ENCODE results near the gene CRTC3. TPM values are rescaled to one million over a fixed set of nuclear protein-coding genes. Genes with fewer than 3 reads are reported as not detected.
"Not testable (repeated sequence)": the region's sequence is repeated elsewhere in the genome, so short reads cannot be mapped to it uniquely, and the experiment has no call there.

CRTC3 gene
- total RNA-seq, 2 experiments from 2014 or later: 90.7 to 92.4 TPM

DNA sequence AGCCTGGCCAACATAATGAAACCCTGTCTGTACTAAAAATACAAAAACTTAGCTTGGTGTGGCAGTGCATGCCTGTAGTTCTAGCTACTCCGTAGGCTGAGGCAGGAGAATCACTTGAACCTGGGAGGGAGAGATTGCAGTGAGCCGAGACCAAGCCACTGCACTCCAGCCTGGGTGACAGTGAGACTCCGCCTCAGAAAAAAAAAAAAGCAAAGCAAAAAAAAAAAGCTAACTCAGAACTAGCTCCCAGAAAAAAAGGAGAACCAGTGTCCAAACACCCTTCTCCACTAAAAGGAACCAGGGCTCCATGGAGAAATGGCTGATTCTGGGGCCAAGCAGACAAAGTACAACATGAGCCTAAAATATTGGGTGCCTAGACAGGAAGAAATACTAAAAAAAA, 16.7 kb upstream of the CRTC3 start:
- ChIA-PET CTCF (no interaction called here), POLR2A (interaction anchor here (0.7 kb wide), 1 partner anchor 61 kb away, joined by 5 read pairs; no protein-coding TSS in a partner anchor)

DNA sequence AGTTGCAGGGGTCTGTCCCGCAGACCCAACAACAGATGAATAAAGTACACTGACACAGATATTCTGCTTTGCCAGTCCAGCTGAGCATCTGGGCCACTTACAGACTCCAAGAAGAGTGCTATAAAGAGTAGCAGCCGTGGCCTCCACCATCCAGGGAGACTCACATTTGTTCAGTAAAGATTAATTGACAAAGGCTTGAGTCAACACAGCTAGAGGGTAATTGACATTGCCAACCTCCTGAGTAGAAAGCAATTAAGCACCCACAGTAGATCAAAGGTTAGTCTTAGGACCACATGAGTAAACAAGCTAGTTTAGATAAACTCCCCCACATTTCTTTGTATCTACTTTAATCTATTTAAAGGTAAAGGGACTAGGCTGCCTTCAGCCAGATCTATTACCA, 16.3 kb upstream of the CRTC3 start:
- H3K4me1 Mint-ChIP-seq (ENCODE audit: low read depth): peaks cover 15% of the 10 kb centered on the region
- ATAC-seq (ENCODE audit: poor library complexity) (no peak), DNase-seq (no peak)
- intact Hi-C loops (cut with DNase I, micrococcal nuclease): no loop called here
- Histone ChIP-seq H3K36me3 (ENCODE audit: insufficient read depth, low read length) (no peaks in the 10 kb centered on the region), H3K4me1 (ENCODE audit: insufficient read depth, low read length) (peaks cover 6% of the 10 kb centered on the region), H3K9me3 (ENCODE audit: control insufficient read depth in 1 of 2, insufficient read depth in 1 of 2, low read length in 2 of 2) (no peaks in the 10 kb centered on the region), H3K27ac (ENCODE audit: low read depth in 1 of 2, low read length in 2 of 2) (no peak overlapping the region), H3K27me3 (ENCODE audit: control insufficient read depth in 1 of 2, insufficient read depth in 2 of 2, low read length in 2 of 2) (no peaks in the 10 kb centered on the region), H3K4me3 (ENCODE audit: low read length) (no peak overlapping the region)
- no peaks in the 10 kb centered on the region for H3K27me3 Mint-ChIP-seq
- POLR2A ChIA-PET: no interaction called here
- no peak overlapping the region for H3K27ac Mint-ChIP-seq
- CTCF ChIA-PET: no interaction called here
- no peak overlapping the region for H3K4me3 Mint-ChIP-seq
- no peaks in the 10 kb centered on the region for H3K36me3 Mint-ChIP-seq (ENCODE audit: low read depth)
- no peaks in the 10 kb centered on the region for H3K9me3 Mint-ChIP-seq
- TF ChIP-seq, protein P1, sequence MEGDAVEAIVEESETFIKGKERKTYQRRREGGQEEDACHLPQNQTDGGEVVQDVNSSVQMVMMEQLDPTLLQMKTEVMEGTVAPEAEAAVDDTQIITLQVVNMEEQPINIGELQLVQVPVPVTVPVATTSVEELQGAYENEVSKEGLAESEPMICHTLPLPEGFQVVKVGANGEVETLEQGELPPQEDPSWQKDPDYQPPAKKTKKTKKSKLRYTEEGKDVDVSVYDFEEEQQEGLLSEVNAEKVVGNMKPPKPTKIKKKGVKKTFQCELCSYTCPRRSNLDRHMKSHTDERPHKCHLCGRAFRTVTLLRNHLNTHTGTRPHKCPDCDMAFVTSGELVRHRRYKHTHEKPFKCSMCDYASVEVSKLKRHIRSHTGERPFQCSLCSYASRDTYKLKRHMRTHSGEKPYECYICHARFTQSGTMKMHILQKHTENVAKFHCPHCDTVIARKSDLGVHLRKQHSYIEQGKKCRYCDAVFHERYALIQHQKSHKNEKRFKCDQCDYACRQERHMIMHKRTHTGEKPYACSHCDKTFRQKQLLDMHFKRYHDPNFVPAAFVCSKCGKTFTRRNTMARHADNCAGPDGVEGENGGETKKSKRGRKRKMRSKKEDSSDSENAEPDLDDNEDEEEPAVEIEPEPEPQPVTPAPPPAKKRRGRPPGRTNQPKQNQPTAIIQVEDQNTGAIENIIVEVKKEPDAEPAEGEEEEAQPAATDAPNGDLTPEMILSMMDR (IDR thresholded peaks at IDR 0.05): no peak

More for the DNA sequence above, 16.7 kb upstream of the CRTC3 start:
- intact Hi-C loops (cut with DNase I, micrococcal nuclease): no loop called here
- Mint-ChIP-seq H3K4me1 (ENCODE audit: low read depth) (peaks cover 15% of the 10 kb centered on the region), H3K9me3 (no peaks in the 10 kb centered on the region), H3K27ac (no peak overlapping the region), H3K36me3 (ENCODE audit: low read depth) (no peaks in the 10 kb centered on the region), H3K4me3 (no peak overlapping the region), H3K27me3 (no peaks in the 10 kb centered on the region)
- H3K36me3 ChIP-seq (ENCODE audit: insufficient read depth, low read length): no peaks in the 10 kb centered on the region
- peaks cover 6% of the 10 kb centered on the region for H3K4me1 ChIP-seq (ENCODE audit: insufficient read depth, low read length)
- no peak for ATAC-seq (ENCODE audit: poor library complexity)
- TF ChIP-seq, protein P1 (IDR thresholded peaks at IDR 0.05): no peak
- no peaks in the 10 kb centered on the region for H3K27me3 ChIP-seq (ENCODE audit: control insufficient read depth in 1 of 2, insufficient read depth in 2 of 2, low read length in 2 of 2)
- H3K9me3 ChIP-seq (ENCODE audit: control insufficient read depth in 1 of 2, insufficient read depth in 1 of 2, low read length in 2 of 2): no peaks in the 10 kb centered on the region
- DNase-seq: no peak
- H3K4me3 ChIP-seq (ENCODE audit: low read length): no peak overlapping the region
- H3K27ac ChIP-seq (ENCODE audit: low read depth in 1 of 2, low read length in 2 of 2): no peak overlapping the region

DNA sequence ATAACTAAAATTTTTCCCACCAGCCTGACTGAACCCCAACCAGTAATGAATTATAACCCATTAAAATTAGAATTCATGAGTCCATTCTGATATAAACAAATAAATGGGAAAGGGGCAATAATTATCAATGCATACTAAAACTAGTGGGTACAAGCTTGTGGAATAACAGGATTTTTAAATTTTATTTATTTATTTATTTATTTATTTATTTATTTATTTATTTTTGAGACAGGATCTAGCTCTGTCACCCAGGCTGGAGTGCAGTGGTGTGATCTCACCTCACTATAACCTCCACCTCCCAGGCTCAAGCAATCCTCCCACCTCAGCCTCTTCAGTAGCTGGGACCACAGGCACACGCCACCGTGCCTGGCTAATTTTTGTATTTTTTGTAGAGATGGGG, 15.8 kb upstream of the CRTC3 start:
- ATAC-seq (ENCODE audit: poor library complexity); H3K27me3 ChIP-seq (ENCODE audit: control insufficient read depth in 1 of 2, insufficient read depth in 2 of 2, low read length in 2 of 2); H3K4me3 ChIP-seq (ENCODE audit: low read length); H3K9me3 ChIP-seq (ENCODE audit: control insufficient read depth in 1 of 2, insufficient read depth in 1 of 2, low read length in 2 of 2); H3K36me3 Mint-ChIP-seq (ENCODE audit: low read depth); H3K27ac ChIP-seq (ENCODE audit: low read depth in 1 of 2, low read length in 2 of 2); CTCF ChIA-PET; H3K27ac Mint-ChIP-seq; DNase-seq; H3K4me3 Mint-ChIP-seq; intact Hi-C loops (cut with DNase I, micrococcal nuclease); H3K27me3 Mint-ChIP-seq; H3K9me3 Mint-ChIP-seq; H3K4me1 ChIP-seq (ENCODE audit: insufficient read depth, low read length); POLR2A ChIA-PET; H3K36me3 ChIP-seq (ENCODE audit: insufficient read depth, low read length): not testable (repeated sequence)
- peaks cover 15% of the 10 kb centered on the region for H3K4me1 Mint-ChIP-seq (ENCODE audit: low read depth)

DNA sequence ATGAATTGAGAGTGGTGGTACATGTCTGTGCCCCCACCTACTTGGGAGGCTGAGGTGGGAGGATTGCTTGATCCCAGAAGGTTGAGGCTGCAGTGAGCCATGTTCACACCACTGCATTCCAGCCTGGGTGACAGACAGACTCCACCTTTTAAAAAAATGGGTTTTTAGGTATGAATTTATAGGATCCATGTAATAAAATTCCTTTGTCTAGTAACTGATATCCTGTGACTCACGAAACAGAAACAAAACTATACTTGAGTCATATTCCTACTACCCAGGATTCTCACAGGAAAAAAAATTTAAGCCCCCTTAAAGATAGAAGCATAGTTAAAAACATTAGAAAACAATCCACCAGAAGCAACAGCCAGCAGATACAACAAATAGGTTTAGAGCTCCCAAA, 10.0 kb upstream of the CRTC3 start:
- no peaks in the 10 kb centered on the region for H3K36me3 ChIP-seq (ENCODE audit: insufficient read depth, low read length)
- ChIA-PET CTCF (no interaction called here), POLR2A (interaction anchor here (0.6 kb wide), 1 partner anchor 10 kb away, joined by 3 read pairs; no protein-coding TSS in a partner anchor)
- H3K4me3 ChIP-seq (ENCODE audit: low read length): no peak overlapping the region
- TF ChIP-seq, protein P1 (IDR thresholded peaks at IDR 0.05): no peak
- no peaks in the 10 kb centered on the region for H3K4me1 ChIP-seq (ENCODE audit: insufficient read depth, low read length)
- ATAC-seq (ENCODE audit: poor library complexity) (no peak), DNase-seq (no peak)
- Mint-ChIP-seq H3K4me1 (ENCODE audit: low read depth) (no peaks in the 10 kb centered on the region), H3K27ac (no peak overlapping the region), H3K4me3 (no peak overlapping the region), H3K36me3 (ENCODE audit: low read depth) (no peaks in the 10 kb centered on the region), H3K9me3 (no peaks in the 10 kb centered on the region), H3K27me3 (no peaks in the 10 kb centered on the region)
- intact Hi-C loops (cut with DNase I, micrococcal nuclease): no loop called here
- no peak overlapping the region for H3K27ac ChIP-seq (ENCODE audit: low read depth in 1 of 2, low read length in 2 of 2)
- H3K9me3 ChIP-seq (ENCODE audit: control insufficient read depth in 1 of 2, insufficient read depth in 1 of 2, low read length in 2 of 2): no peaks in the 10 kb centered on the region
- H3K27me3 ChIP-seq (ENCODE audit: control insufficient read depth in 1 of 2, insufficient read depth in 2 of 2, low read length in 2 of 2): no peaks in the 10 kb centered on the region

Measured in CD4-positive, alpha-beta T cell (primary cell).